ENCODE results near the gene CCDC85A. TPM values are rescaled to one million over a fixed set of nuclear protein-coding genes. Genes with fewer than 3 reads are reported as not detected.

Gene CCDC85A
- polyA plus RNA-seq, 1 donor (not counting 4 experiments of a cell fraction or from before 2014, with no cell fraction given), result not detected

GRCh38 chr2:56230156-56230555 lies 46.4 kb downstream of the CCDC85A start:
- no peaks in the 10 kb centered on the region for H3K9me1 ChIP-seq (ENCODE audit: control insufficient read depth, extremely low read depth, insufficient read depth, low read length)
- H3K9me3 ChIP-seq (ENCODE audit: control insufficient read depth, low read depth, low read length), result no peaks in the 10 kb centered on the region
- H3K27me3 ChIP-seq (ENCODE audit: control insufficient read depth, extremely low read depth, insufficient read depth, low read length), result no peaks in the 10 kb centered on the region
- dilution Hi-C loops (cut with MboI; ENCODE audit: extremely low pct_ligation_motif_present, low sequenced_read_pairs), result no loop called here
- no peaks in the 10 kb centered on the region for H3K79me2 ChIP-seq (ENCODE audit: control insufficient read depth, insufficient read depth, low read length)
- no peaks in the 10 kb centered on the region for H4K20me1 ChIP-seq (ENCODE audit: control insufficient read depth, extremely low read depth, insufficient read depth, low read length)
- no peak overlapping the region for H3K9ac ChIP-seq (ENCODE audit: control insufficient read depth, extremely low read depth, insufficient read depth, low read length)
- peaks cover 9% of the 10 kb centered on the region for H3K4me1 ChIP-seq (ENCODE audit: control insufficient read depth, extremely low read depth, insufficient read depth, low read length)
- peak overlapping the region; percentile 45 for H3K4me2 ChIP-seq (ENCODE audit: control insufficient read depth, extremely low read depth, insufficient read depth, low read depth, low read length)
- no peaks in the 10 kb centered on the region for H3K36me3 ChIP-seq (ENCODE audit: control insufficient read depth in 2 of 2, extremely low read depth in 1 of 2, insufficient read depth in 2 of 2, low read length in 2 of 2)
- DNase-seq (ENCODE audit: low read depth, low spot score) (peak; percentile 30), FAIRE-seq (no peak)
- H3K4me3 ChIP-seq (ENCODE audit: control insufficient read depth in 2 of 3, extremely low read depth in 1 of 3, insufficient read depth in 2 of 3, low read depth in 1 of 3, low read length in 3 of 3), result no peak overlapping the region
- no peak for TF ChIP-seq CTCF (optimal IDR thresholded peaks at IDR 0.05 in 1 of 3, IDR thresholded peaks at IDR 0.05 in 1 of 3, conservative IDR thresholded peaks at IDR 0.05 in 1 of 3; ENCODE audit: extremely low read depth in 1 of 3, insufficient read depth in 2 of 3, low read length in 3 of 3)
- no peak for TF ChIP-seq EZH2 (IDR thresholded peaks at IDR 0.05; ENCODE audit: low read length)
- H3K27ac ChIP-seq (ENCODE audit: control insufficient read depth, insufficient read depth, low read length), result peak overlapping the region; percentile 29
- no peak overlapping the region for H2AFZ ChIP-seq (ENCODE audit: control insufficient read depth, low read length)

GRCh38 chr2:56231361-56231760 lies 47.6 kb downstream of the CCDC85A start:
- FAIRE-seq, result no peak
- dilution Hi-C loops (cut with MboI; ENCODE audit: extremely low pct_ligation_motif_present, low sequenced_read_pairs), result no loop called here
- no peak overlapping the region for H3K9ac ChIP-seq (ENCODE audit: control insufficient read depth, extremely low read depth, insufficient read depth, low read length)

More at GRCh38 chr2:56231361-56231760, 47.6 kb downstream of the CCDC85A start:
- Histone ChIP-seq H3K4me1 (ENCODE audit: control insufficient read depth, extremely low read depth, insufficient read depth, low read length) (peaks cover 9% of the 10 kb centered on the region), H2AFZ (ENCODE audit: control insufficient read depth, low read length) (no peak overlapping the region), H3K79me2 (ENCODE audit: control insufficient read depth, insufficient read depth, low read length) (no peaks in the 10 kb centered on the region), H3K36me3 (ENCODE audit: control insufficient read depth in 2 of 2, extremely low read depth in 1 of 2, insufficient read depth in 2 of 2, low read length in 2 of 2) (no peaks in the 10 kb centered on the region), H3K27ac (ENCODE audit: control insufficient read depth, insufficient read depth, low read length) (no peak overlapping the region), H3K4me2 (ENCODE audit: control insufficient read depth, extremely low read depth, insufficient read depth, low read depth, low read length) (no peak overlapping the region), H3K27me3 (ENCODE audit: control insufficient read depth, extremely low read depth, insufficient read depth, low read length) (no peaks in the 10 kb centered on the region), H4K20me1 (ENCODE audit: control insufficient read depth, extremely low read depth, insufficient read depth, low read length) (no peaks in the 10 kb centered on the region), H3K9me1 (ENCODE audit: control insufficient read depth, extremely low read depth, insufficient read depth, low read length) (no peaks in the 10 kb centered on the region), H3K4me3 (ENCODE audit: control insufficient read depth in 2 of 3, extremely low read depth in 1 of 3, insufficient read depth in 2 of 3, low read depth in 1 of 3, low read length in 3 of 3) (no peak overlapping the region), H3K9me3 (ENCODE audit: control insufficient read depth, low read depth, low read length) (no peaks in the 10 kb centered on the region)
- DNase-seq (ENCODE audit: low read depth, low spot score), result no peak
- TF ChIP-seq CTCF (optimal IDR thresholded peaks at IDR 0.05 in 1 of 3, IDR thresholded peaks at IDR 0.05 in 1 of 3, conservative IDR thresholded peaks at IDR 0.05 in 1 of 3; ENCODE audit: extremely low read depth in 1 of 3, insufficient read depth in 2 of 3, low read length in 3 of 3) (no peak), EZH2 (IDR thresholded peaks at IDR 0.05; ENCODE audit: low read length) (no peak)

Measured in keratinocyte (primary cell).